ENCODE data around the gene SLC6A7.
A peak's percentile ranks its signal among the peaks of the same experiment; 100 is the strongest.

Gene SLC6A7

DNA sequence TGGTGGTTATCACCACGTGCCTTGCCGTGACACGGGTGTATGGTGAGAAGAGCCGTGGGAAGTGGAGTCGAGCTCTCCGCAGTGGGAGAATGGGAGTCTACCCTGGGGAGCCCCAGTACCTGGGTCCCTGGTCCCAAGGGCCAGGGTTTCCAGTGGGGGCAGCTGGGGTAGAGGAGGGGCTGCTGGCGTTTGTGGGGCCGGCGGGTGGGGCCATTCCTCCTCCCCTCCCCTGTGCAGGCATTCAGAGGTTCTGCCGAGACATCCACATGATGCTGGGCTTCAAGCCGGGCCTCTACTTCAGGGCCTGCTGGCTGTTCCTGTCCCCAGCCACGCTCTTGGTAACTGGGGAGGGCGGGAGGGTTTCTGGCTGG lies 14.7 kb downstream of the SLC6A7 start:
- no peaks in the 10 kb centered on the region for H3K36me3 ChIP-seq (ENCODE audit: low read depth)

DNA sequence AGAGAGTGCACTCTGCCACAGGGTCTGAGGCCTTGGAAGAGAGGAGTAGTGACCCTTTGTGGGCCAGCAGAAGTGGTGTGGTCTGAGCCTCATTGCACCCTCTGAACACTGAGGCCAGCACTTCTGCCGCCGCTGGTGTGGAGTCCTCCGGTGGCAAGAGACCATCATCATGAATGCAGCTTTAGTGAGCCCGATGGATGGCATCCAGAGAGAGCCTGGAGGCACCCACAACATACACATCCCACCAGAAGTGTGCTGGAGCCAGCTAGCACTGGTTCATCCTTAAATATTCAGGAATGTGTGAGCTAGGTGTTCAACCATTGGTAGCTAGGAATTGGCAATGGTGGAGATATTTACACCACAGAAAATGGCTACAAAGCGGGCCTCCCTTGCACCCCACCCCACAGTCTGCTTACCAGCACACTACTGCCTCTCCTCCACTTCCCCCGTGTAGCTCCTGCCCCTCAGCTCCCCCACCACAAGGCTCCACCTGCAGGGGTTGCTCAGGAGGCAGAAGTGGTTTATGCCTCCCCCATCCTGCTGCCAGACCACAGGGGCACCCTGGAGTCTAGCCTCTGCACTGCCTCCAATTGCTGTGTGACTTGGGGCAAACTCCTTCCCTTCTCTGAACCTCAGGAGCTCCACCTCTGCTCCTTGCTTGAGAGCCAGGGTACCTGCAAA lies 16.4 kb downstream of the SLC6A7 start:
- Histone ChIP-seq H3K36me3 (ENCODE audit: low read depth) (no peaks in the 10 kb centered on the region), H3K27me3 (ENCODE audit: insufficient read depth, poor library complexity, severe bottlenecking) (no peaks in the 10 kb centered on the region), H3K9me3 (ENCODE audit: severe bottlenecking) (no peaks in the 10 kb centered on the region), H3K27ac (ENCODE audit: poor library complexity, severe bottlenecking) (no peak overlapping the region), H3K4me3 (ENCODE audit: severe bottlenecking) (no peak overlapping the region), H3K4me1 (ENCODE audit: insufficient read depth, poor library complexity, severe bottlenecking) (peaks cover 13% of the 10 kb centered on the region)
- ATAC-seq (ENCODE audit: low read depth) (no peak), DNase-seq (ENCODE audit: low spot score) (no peak)
- TF ChIP-seq, protein P1, sequence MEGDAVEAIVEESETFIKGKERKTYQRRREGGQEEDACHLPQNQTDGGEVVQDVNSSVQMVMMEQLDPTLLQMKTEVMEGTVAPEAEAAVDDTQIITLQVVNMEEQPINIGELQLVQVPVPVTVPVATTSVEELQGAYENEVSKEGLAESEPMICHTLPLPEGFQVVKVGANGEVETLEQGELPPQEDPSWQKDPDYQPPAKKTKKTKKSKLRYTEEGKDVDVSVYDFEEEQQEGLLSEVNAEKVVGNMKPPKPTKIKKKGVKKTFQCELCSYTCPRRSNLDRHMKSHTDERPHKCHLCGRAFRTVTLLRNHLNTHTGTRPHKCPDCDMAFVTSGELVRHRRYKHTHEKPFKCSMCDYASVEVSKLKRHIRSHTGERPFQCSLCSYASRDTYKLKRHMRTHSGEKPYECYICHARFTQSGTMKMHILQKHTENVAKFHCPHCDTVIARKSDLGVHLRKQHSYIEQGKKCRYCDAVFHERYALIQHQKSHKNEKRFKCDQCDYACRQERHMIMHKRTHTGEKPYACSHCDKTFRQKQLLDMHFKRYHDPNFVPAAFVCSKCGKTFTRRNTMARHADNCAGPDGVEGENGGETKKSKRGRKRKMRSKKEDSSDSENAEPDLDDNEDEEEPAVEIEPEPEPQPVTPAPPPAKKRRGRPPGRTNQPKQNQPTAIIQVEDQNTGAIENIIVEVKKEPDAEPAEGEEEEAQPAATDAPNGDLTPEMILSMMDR (IDR thresholded peaks at IDR 0.05; ENCODE audit: poor library complexity, severe bottlenecking), result no peak

More for the DNA sequence above, 14.7 kb downstream of the SLC6A7 start:
- no peak for ATAC-seq (ENCODE audit: low read depth)
- peaks cover 13% of the 10 kb centered on the region for H3K4me1 ChIP-seq (ENCODE audit: insufficient read depth, poor library complexity, severe bottlenecking)
- H3K27ac ChIP-seq (ENCODE audit: poor library complexity, severe bottlenecking), result no peak overlapping the region
- no peaks in the 10 kb centered on the region for H3K27me3 ChIP-seq (ENCODE audit: insufficient read depth, poor library complexity, severe bottlenecking)
- no peak overlapping the region for H3K4me3 ChIP-seq (ENCODE audit: severe bottlenecking)
- no peaks in the 10 kb centered on the region for H3K9me3 ChIP-seq (ENCODE audit: severe bottlenecking)
- DNase-seq (ENCODE audit: low spot score), result no peak
- TF ChIP-seq, protein P1 (IDR thresholded peaks at IDR 0.05; ENCODE audit: poor library complexity, severe bottlenecking), result no peak

DNA sequence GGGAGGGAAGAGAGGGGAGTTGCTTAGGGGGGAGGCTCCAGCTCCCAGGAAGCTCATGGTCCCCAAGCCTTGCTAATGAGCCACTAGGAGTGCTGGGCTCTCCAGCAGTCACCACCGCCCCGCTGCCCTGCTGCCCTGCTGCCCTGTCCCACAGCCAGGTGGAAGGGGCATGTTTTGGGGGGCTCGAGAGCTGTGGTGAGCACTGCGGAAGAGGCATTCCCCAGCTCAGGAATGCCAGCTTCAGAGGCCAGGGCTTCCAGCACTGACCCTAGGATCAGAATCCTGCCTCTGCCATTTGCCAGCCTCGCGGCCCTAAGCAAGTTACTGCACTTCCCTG lies 16.9 kb downstream of the SLC6A7 start:
- Histone ChIP-seq H3K27ac (ENCODE audit: poor library complexity, severe bottlenecking) (no peak overlapping the region), H3K4me3 (ENCODE audit: severe bottlenecking) (no peak overlapping the region), H3K4me1 (ENCODE audit: insufficient read depth, poor library complexity, severe bottlenecking) (peaks cover 13% of the 10 kb centered on the region), H3K27me3 (ENCODE audit: insufficient read depth, poor library complexity, severe bottlenecking) (no peaks in the 10 kb centered on the region), H3K9me3 (ENCODE audit: severe bottlenecking) (no peaks in the 10 kb centered on the region), H3K36me3 (ENCODE audit: low read depth) (no peaks in the 10 kb centered on the region)
- DNase-seq (ENCODE audit: low spot score) (no peak), ATAC-seq (ENCODE audit: low read depth) (no peak)
- TF ChIP-seq, protein P1 (IDR thresholded peaks at IDR 0.05; ENCODE audit: poor library complexity, severe bottlenecking), result no peak

DNA sequence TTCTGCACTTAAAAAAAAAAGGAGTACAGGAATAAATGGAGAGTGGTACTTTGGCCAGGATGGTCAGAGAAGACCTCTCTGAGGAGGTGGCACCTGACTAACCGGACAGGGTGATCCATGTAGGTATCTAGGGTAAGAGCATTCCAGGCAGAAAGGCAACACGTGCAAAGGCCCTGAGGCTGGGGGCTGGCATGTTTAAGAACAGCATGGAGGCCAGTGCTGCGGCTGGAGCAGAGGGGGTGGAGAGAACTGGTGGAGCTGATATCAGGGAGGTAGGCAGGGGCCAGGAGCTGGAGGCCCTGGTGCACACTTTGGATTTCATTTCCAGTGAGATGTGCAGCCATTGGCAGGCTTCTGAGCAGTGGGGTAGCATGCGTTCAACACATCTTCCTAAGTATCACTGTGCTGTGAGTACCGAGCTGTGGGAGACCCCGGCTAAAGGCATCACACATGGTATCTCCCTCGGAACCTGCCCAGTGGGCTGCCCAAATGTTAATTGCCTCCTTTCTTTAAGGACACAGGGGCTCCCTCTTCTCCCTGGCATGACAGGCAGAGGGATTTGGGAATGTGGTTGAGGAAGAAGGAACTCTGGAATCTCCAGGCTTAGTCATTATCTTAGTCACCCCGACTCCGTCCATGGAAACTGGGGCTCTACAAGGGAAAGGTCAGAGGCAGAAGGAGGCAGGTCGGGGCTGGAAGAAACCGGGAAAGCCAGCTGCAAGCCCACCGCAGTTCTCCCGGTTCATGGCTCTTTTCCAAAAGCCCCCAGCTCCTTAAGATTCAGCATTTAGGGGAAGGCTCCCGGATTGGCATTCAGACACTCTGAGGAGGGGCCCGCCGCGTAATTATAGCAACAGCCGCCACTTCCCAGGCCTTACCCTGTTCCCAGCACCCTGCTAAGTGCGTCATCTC lies 18.6 kb downstream of the SLC6A7 start:
- no peak overlapping the region for H3K4me3 ChIP-seq (ENCODE audit: severe bottlenecking)
- DNase-seq (ENCODE audit: low spot score), result no peak
- H3K9me3 ChIP-seq (ENCODE audit: severe bottlenecking), result no peaks in the 10 kb centered on the region
- peak; percentile 83 for ATAC-seq (ENCODE audit: low read depth)
- TF ChIP-seq, protein P1 (IDR thresholded peaks at IDR 0.05; ENCODE audit: poor library complexity, severe bottlenecking), result no peak
- no peaks in the 10 kb centered on the region for H3K27me3 ChIP-seq (ENCODE audit: insufficient read depth, poor library complexity, severe bottlenecking)
- H3K4me1 ChIP-seq (ENCODE audit: insufficient read depth, poor library complexity, severe bottlenecking), result peaks cover 13% of the 10 kb centered on the region
- H3K36me3 ChIP-seq (ENCODE audit: low read depth), result no peaks in the 10 kb centered on the region
- peak overlapping the region; percentile 47 for H3K27ac ChIP-seq (ENCODE audit: poor library complexity, severe bottlenecking)

Data from RWPE2 (cell line).